ENCODE data around the gene NAA25.
A peak's percentile ranks its signal among the peaks of the same experiment; 100 is the strongest.

NAA25 gene

GRCh38 chr12:112012775-112013600, 95.6 kb downstream of the NAA25 start, which contains the start of the genes ERP29 and TMEM116:
ERP29 (plus strand) TSS chr12:112013426; CDS start chr12:112013466, 40 bp downstream.
TMEM116 (minus strand) TSS chr12:112013165; CDS start chr12:112005270, 7,895 bp downstream.
- Histone ChIP-seq H4K91ac (ENCODE audit: low read length) (peak within 1 kb of the TSS; percentile 91), H2AK5ac (ENCODE audit: low read length, severe bottlenecking) (no peak within 1 kb of the TSS), H3K9ac (ENCODE audit: low read length) (peak within 1 kb of the TSS; percentile 100), H3K9me3 (ENCODE audit: control insufficient read depth, low read length) (no peaks in the 10 kb centered on the region), H3K4ac (ENCODE audit: low read depth in 1 of 2, low read length in 2 of 2) (peak within 1 kb of the TSS; percentile 84 to 89), H3K36me3 (ENCODE audit: control insufficient read depth in 1 of 2, insufficient read depth in 2 of 2, low read depth in 1 of 2, low read length in 2 of 2) (peaks cover 0 to 20% of the 10 kb centered on the region in 2 experiments), H3K27ac (ENCODE audit: low read length, poor library complexity, severe bottlenecking) (peak within 1 kb of the TSS; percentile 94), H3K23ac (ENCODE audit: low read length in 2 of 2) (peak within 1 kb of the TSS; percentile 45 to 98), H3K18ac (ENCODE audit: low read depth in 1 of 2, low read length in 2 of 2) (peak within 1 kb of the TSS; percentile 83 to 93), H2AFZ (ENCODE audit: low read depth, low read length) (peak within 1 kb of the TSS; percentile 80), H2BK120ac (ENCODE audit: low read depth, low read length) (peak within 1 kb of the TSS; percentile 87), H3K79me1 (replicated peaks; ENCODE audit: low read length, poor library complexity, severe bottlenecking) (peaks cover 18% of the 10 kb centered on the region), H3K4me3 (ENCODE audit: insufficient read depth in 1 of 2, low read depth in 1 of 2, low read length in 2 of 2) (peak within 1 kb of the TSS; percentile 94 to 100), H2BK12ac (ENCODE audit: low read length in 2 of 2) (peak within 1 kb of the TSS; percentile 28 to 45), H2BK5ac (ENCODE audit: low read depth, low read length, poor library complexity, severe bottlenecking) (peak within 1 kb of the TSS; percentile 92), H3K14ac (ENCODE audit: low read length in 2 of 2) (peak within 1 kb of the TSS in 1 of 2 experiments; percentile 91), H4K8ac (ENCODE audit: low read length) (peak within 1 kb of the TSS; percentile 93), H2BK15ac (ENCODE audit: low read depth, poor library complexity, severe bottlenecking) (peak within 1 kb of the TSS; percentile 71), H3K4me1 (ENCODE audit: control insufficient read depth, insufficient read depth, low read depth, low read length) (peaks cover 6% of the 10 kb centered on the region), H3K4me2 (ENCODE audit: low read length, poor library complexity, severe bottlenecking) (peak within 1 kb of the TSS; percentile 83), H3K27me3 (ENCODE audit: control insufficient read depth in 1 of 2, insufficient read depth in 1 of 2, low read length in 2 of 2) (no peaks in the 10 kb centered on the region)
- WGBS = under 1% methylated on average over 67 of the region's 67 CpGs
- peak; percentile 98 for DNase-seq

DNA sequence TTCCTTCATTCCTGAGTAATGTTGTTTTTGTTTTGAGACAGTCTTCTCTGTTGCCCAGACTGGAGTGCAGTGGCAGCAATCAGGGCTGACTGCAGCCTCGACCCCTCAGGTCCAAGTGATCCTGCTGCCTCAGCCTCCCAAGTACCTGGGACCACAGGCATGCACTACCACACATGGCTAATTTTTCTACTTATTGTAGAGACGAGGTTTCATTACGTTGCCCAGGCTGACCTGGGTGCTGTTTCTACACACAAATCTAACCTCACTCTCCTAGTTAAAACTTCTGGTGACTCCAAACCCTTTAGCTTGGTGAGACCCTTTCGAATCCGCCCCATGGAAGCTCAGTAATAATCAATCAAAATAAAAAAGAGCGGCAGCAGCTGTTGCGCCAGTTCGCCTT, 96.9 kb downstream of the NAA25 start:
- peak overlapping the region; percentile 83 for H3K4me2 ChIP-seq (ENCODE audit: low read length, poor library complexity, severe bottlenecking)
- peak overlapping the region in 1 of 2 experiments; percentile 50 for H2BK12ac ChIP-seq (ENCODE audit: low read length in 2 of 2)
- H3K14ac ChIP-seq (ENCODE audit: low read length in 2 of 2) = no peak overlapping the region
- no peak overlapping the region for H3K4ac ChIP-seq (ENCODE audit: low read depth in 1 of 2, low read length in 2 of 2)
- H3K27me3 ChIP-seq (ENCODE audit: control insufficient read depth in 1 of 2, insufficient read depth in 1 of 2, low read length in 2 of 2) = no peaks in the 10 kb centered on the region
- H2BK5ac ChIP-seq (ENCODE audit: low read depth, low read length, poor library complexity, severe bottlenecking) = no peak overlapping the region
- H3K36me3 ChIP-seq (ENCODE audit: control insufficient read depth in 1 of 2, insufficient read depth in 2 of 2, low read depth in 1 of 2, low read length in 2 of 2) = peaks cover 0 to 12% of the 10 kb centered on the region in 2 experiments
- no peak overlapping the region for H2AK5ac ChIP-seq (ENCODE audit: low read length, severe bottlenecking)
- peaks cover 6% of the 10 kb centered on the region for H3K4me1 ChIP-seq (ENCODE audit: control insufficient read depth, insufficient read depth, low read depth, low read length)
- no peak overlapping the region for H4K91ac ChIP-seq (ENCODE audit: low read length)
- H2BK15ac ChIP-seq (ENCODE audit: low read depth, poor library complexity, severe bottlenecking) = no peak overlapping the region
- no peak overlapping the region for H2AFZ ChIP-seq (ENCODE audit: low read depth, low read length)
- H3K9ac ChIP-seq (ENCODE audit: low read length) = peak overlapping the region; percentile 100
- H3K18ac ChIP-seq (ENCODE audit: low read depth in 1 of 2, low read length in 2 of 2) = no peak overlapping the region
- H3K27ac ChIP-seq (ENCODE audit: low read length, poor library complexity, severe bottlenecking) = no peak overlapping the region
- H4K8ac ChIP-seq (ENCODE audit: low read length) = peak overlapping the region; percentile 24
- H3K4me3 ChIP-seq (ENCODE audit: insufficient read depth in 1 of 2, low read depth in 1 of 2, low read length in 2 of 2) = peak overlapping the region in 1 of 2 experiments; percentile 100
- H3K79me1 ChIP-seq (replicated peaks; ENCODE audit: low read length, poor library complexity, severe bottlenecking) = peaks cover 18% of the 10 kb centered on the region
- peak overlapping the region in 1 of 2 experiments; percentile 31 for H3K23ac ChIP-seq (ENCODE audit: low read length in 2 of 2)
- no peak overlapping the region for H2BK120ac ChIP-seq (ENCODE audit: low read depth, low read length)
- DNase-seq = no peak
- H3K9me3 ChIP-seq (ENCODE audit: control insufficient read depth, low read length) = no peaks in the 10 kb centered on the region
- WGBS = 96% methylated on average over 8 of the region's 8 CpGs

DNA sequence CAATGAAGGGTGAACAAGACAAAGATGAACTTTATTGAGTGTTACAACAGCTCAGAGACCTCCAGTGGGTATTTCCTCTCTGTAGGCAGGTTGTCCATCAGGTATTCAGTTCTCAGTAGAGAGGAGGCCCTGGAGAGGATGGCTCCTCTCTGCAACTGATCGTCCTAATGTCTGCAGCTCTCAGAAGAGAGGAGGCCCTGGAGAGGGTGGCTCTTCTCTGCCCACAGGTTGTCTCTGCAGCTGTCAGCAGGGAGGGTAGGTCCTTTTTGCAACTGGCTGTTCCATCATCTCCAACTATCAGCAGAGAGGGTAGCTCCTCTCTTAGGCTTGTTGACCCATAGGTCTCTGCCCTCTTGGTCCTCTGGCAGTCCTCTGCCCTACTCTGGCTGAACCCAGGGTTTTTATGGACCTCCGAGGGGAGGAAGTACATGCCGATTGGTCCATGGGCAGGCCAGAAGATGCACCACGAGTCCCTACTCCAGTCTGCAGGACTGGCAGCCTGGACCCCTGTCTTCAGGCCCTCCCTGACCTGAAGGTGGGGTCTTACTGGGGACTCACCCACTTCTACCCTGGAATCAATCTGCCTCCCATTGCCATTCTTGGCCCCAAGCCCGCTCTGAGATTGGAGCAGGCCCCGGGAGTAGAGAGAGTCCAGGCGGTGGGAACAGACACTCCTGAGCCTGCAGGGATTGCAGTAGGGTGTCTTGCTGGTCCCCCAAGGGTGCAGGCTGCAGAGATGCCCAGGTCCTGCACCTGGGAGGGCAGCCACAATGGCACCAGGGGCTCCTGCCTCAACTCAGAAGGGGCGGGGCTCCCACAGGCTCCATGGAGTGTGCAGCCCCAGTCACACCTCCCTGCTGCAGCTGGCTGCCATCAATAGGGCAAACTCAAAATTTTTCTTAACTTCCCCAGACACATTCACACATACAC, 97.9 kb downstream of the NAA25 start:
- Histone ChIP-seq H4K8ac (ENCODE audit: low read length) (no peak overlapping the region), H3K27ac (ENCODE audit: low read length, poor library complexity, severe bottlenecking) (no peak overlapping the region), H3K23ac (ENCODE audit: low read length in 2 of 2) (no peak overlapping the region), H3K9ac (ENCODE audit: low read length) (no peak overlapping the region), H3K79me1 (replicated peaks; ENCODE audit: low read length, poor library complexity, severe bottlenecking) (peaks cover 16% of the 10 kb centered on the region), H3K18ac (ENCODE audit: low read depth in 1 of 2, low read length in 2 of 2) (no peak overlapping the region), H3K4me2 (ENCODE audit: low read length, poor library complexity, severe bottlenecking) (no peak overlapping the region), H2BK15ac (ENCODE audit: low read depth, poor library complexity, severe bottlenecking) (no peak overlapping the region), H3K4ac (ENCODE audit: low read depth in 1 of 2, low read length in 2 of 2) (no peak overlapping the region), H3K14ac (ENCODE audit: low read length in 2 of 2) (no peak overlapping the region), H3K9me3 (ENCODE audit: control insufficient read depth, low read length) (no peaks in the 10 kb centered on the region), H3K4me1 (ENCODE audit: control insufficient read depth, insufficient read depth, low read depth, low read length) (peaks cover 8% of the 10 kb centered on the region), H2AK5ac (ENCODE audit: low read length, severe bottlenecking) (no peak overlapping the region), H3K4me3 (ENCODE audit: insufficient read depth in 1 of 2, low read depth in 1 of 2, low read length in 2 of 2) (peak overlapping the region in 1 of 2 experiments; percentile 100), H3K36me3 (ENCODE audit: control insufficient read depth in 1 of 2, insufficient read depth in 2 of 2, low read depth in 1 of 2, low read length in 2 of 2) (peaks cover 0 to 4% of the 10 kb centered on the region in 2 experiments), H2BK120ac (ENCODE audit: low read depth, low read length) (no peak overlapping the region), H3K27me3 (ENCODE audit: control insufficient read depth in 1 of 2, insufficient read depth in 1 of 2, low read length in 2 of 2) (no peaks in the 10 kb centered on the region), H2AFZ (ENCODE audit: low read depth, low read length) (no peak overlapping the region), H2BK5ac (ENCODE audit: low read depth, low read length, poor library complexity, severe bottlenecking) (no peak overlapping the region), H2BK12ac (ENCODE audit: low read length in 2 of 2) (no peak overlapping the region), H4K91ac (ENCODE audit: low read length) (no peak overlapping the region)
- DNase-seq = no peak
- WGBS = 93% methylated on average over 8 of the region's 8 CpGs

Data from mesenchymal stem cell (in vitro differentiated cells and primary cell).